WTC11 (cell line): ENCODE results near the gene BNIP2. TPM values are rescaled to one million over a fixed set of nuclear protein-coding genes. Genes with fewer than 3 reads are reported as not detected.
"Not testable (repeated sequence)": the region's sequence is repeated elsewhere in the genome, so short reads cannot be mapped to it uniquely, and the experiment has no call there.

Experiments
- ATAC-seq: fragments of 200-7000 bp; cut with Tn5 transposase; 2 replicates; pipeline ENCODE4 v1.10.0; 2021; ENCODE audit warnings: mild to moderate bottlenecking, moderate library complexity
- CTCF ChIA-PET: fragments of 300-600 bp; sonication (Branson Sonifier 250); formaldehyde crosslinking; loops from one replicate; lab custom pipeline; 2021; ENCODE audit warnings: antibody characterized with exemption; lab: Charles Lee
- POLR2A ChIA-PET: fragments of 350-600 bp; sonication (Branson Sonifier 250); formaldehyde crosslinking; loops from one replicate; lab custom pipeline; 2021; ENCODE audit warnings: antibody characterized with exemption; lab: Charles Lee
- DNase-seq: peaks from one replicate; pipeline ENCODE4 v3.0.0; 2021; ENCODE audit warnings: low spot score
- H3K27ac Mint-ChIP-seq: 2 replicates; pipeline ENCODE4 v1.8.0; 2021; ENCODE audit warnings: mixed read lengths
- H3K27me3 Mint-ChIP-seq: 2 replicates; pipeline ENCODE4 v1.8.0; 2021; ENCODE audit warnings: low read depth, mild to moderate bottlenecking, moderate library complexity, mixed read lengths
- H3K36me3 Mint-ChIP-seq: 2 replicates; pipeline ENCODE4 v1.8.0; 2021; ENCODE audit warnings: mixed read lengths
- H3K4me1 Mint-ChIP-seq: 2 replicates; pipeline ENCODE4 v1.8.0; 2022; ENCODE audit warnings: mixed read lengths
- H3K4me3 Mint-ChIP-seq: 2 replicates; pipeline ENCODE4 v1.8.0; 2021; ENCODE audit warnings: mild to moderate bottlenecking, moderate library complexity, mixed read lengths
- H3K9me3 Mint-ChIP-seq: 2 replicates; pipeline ENCODE4 v1.8.0; 2021; ENCODE audit warnings: mixed read lengths
- ATF2 ChIP-seq: sonication (generic); formaldehyde crosslinking; IDR thresholded peaks from 2 replicates; pipeline ENCODE4 v1.8.1; 2022; ENCODE audit warnings: low read depth, missing genetic modification reagents, borderline replicate concordance
- CBFB ChIP-seq: sonication (generic); formaldehyde crosslinking; IDR thresholded peaks from 2 replicates; pipeline ENCODE4 v1.8.1; 2022; ENCODE audit warnings: mild to moderate bottlenecking, low read depth, missing genetic modification reagents
- ELF4 ChIP-seq: sonication (generic); formaldehyde crosslinking; IDR thresholded peaks from 2 replicates; pipeline ENCODE4 v1.8.1; 2022; ENCODE audit warnings: low read depth, mild to moderate bottlenecking, moderate library complexity, missing genetic modification reagents
- FOXJ3 ChIP-seq: sonication (generic); formaldehyde crosslinking; IDR thresholded peaks from 2 replicates; pipeline ENCODE4 v1.9.0; 2021; ENCODE audit warnings: missing genetic modification reagents, mild to moderate bottlenecking, borderline replicate concordance
- GABPB1 ChIP-seq: sonication (generic); formaldehyde crosslinking; IDR thresholded peaks from 2 replicates; pipeline ENCODE4 v1.8.1; 2023; ENCODE audit warnings: mild to moderate bottlenecking, missing genetic modification reagents
- IRF2 ChIP-seq: sonication (generic); formaldehyde crosslinking; IDR thresholded peaks from 2 replicates; pipeline ENCODE4 v1.8.0; 2022; ENCODE audit warnings: low read depth, missing genetic modification reagents, borderline replicate concordance
- JAZF1 ChIP-seq: fragments of 250-450 bp; sonication (Bioruptor Pico); IDR thresholded peaks from 2 replicates; pipeline ENCODE4 v1.9.0; 2021; ENCODE audit warnings: moderate library complexity, mild to moderate bottlenecking, inconsistent platforms
- MXD4 ChIP-seq: fragments of 250-450 bp; sonication (Bioruptor Pico); IDR thresholded peaks from 2 replicates; pipeline ENCODE4 v1.8.0; 2021; ENCODE audit warnings: mild to moderate bottlenecking, moderate library complexity, borderline replicate concordance
- NR1H2 ChIP-seq: sonication (generic); formaldehyde crosslinking; IDR thresholded peaks from 2 replicates; pipeline ENCODE4 v1.9.0; 2021; ENCODE audit warnings: mild to moderate bottlenecking, moderate library complexity, missing genetic modification reagents
- STAT6 ChIP-seq: sonication (generic); formaldehyde crosslinking; conservative IDR thresholded peaks from 2 replicates; pipeline ENCODE4 v1.8.1; 2023; ENCODE audit warnings: mild to moderate bottlenecking, low read depth, missing genetic modification reagents, moderate library complexity
- TEAD1 ChIP-seq: sonication (generic); formaldehyde crosslinking; IDR thresholded peaks from 2 replicates; pipeline ENCODE4 v1.8.0; 2022; ENCODE audit warnings: mild to moderate bottlenecking, missing genetic modification reagents
- TP53 ChIP-seq: sonication (generic); formaldehyde crosslinking; IDR thresholded peaks from 2 replicates; pipeline ENCODE4 v1.8.1; 2023; ENCODE audit warnings: mild to moderate bottlenecking, missing genetic modification reagents
- USF2 ChIP-seq: sonication (generic); formaldehyde crosslinking; IDR thresholded peaks from 2 replicates; pipeline ENCODE4 v1.8.1; 2023; ENCODE audit warnings: mild to moderate bottlenecking, missing genetic modification reagents, moderate library complexity
- ZNF138 ChIP-seq: sonication (generic); formaldehyde crosslinking; conservative IDR thresholded peaks from 2 replicates; pipeline ENCODE4 v1.8.1; 2022; ENCODE audit warnings: mild to moderate bottlenecking, moderate library complexity, missing genetic modification reagents
- ZNF396 ChIP-seq: fragments of 250-450 bp; sonication (Bioruptor Pico); IDR thresholded peaks from 2 replicates; pipeline ENCODE4 v1.8.0; 2021; ENCODE audit warnings: mild to moderate bottlenecking, moderate library complexity, borderline replicate concordance
- total RNA-seq: library from RNA; stranded (reverse); gene quantifications from 3 replicates; pipeline ENCODE4 v1.2.3, GENCODE V29; 2021
- TF ChIP-seq, protein P1 (sequence below): sonication (generic); formaldehyde crosslinking; conservative IDR thresholded peaks from 2 replicates; pipeline ENCODE4 v1.8.1; 2022; ENCODE audit warnings: mild to moderate bottlenecking, missing genetic modification reagents

BNIP2 gene
- total RNA-seq, 1 experiment from 2014 or later, result 40.3 TPM

DNA sequence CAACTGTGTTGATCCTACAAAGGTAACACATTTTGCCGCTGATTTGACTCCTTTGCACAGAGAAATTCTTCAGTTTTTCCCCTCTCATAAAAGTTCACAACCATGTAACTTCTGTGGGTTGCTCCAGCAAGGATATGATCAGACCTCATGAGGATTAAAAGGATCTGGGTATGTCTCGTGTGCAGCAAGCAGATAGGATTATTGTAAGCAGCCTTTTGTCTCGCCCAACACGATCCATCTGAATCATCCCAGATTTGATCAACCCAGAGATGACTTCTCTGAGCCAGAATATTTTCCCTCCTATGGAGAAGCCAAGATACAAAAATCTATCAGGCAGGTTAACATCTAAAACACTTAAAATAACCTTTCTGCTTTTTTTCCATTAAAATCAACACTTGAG is 12.8 kb upstream of the BNIP2 start:
- CTCF ChIA-PET, result no interaction called here
- no peak for ATAC-seq
- H3K36me3 Mint-ChIP-seq, result no peaks in the 10 kb centered on the region
- H3K4me3 Mint-ChIP-seq, result no peak overlapping the region
- no peak overlapping the region for H3K27ac Mint-ChIP-seq
- peaks cover 3% of the 10 kb centered on the region; the same call in 1 of the 2 replicates for H3K27me3 Mint-ChIP-seq
- POLR2A ChIA-PET, result no interaction called here
- H3K9me3 Mint-ChIP-seq, result no peaks in the 10 kb centered on the region
- no peak for DNase-seq
- no peak for TF ChIP-seq TEAD1 (CRISPR knock-in tag)
- TF ChIP-seq IRF2, result no peak
- no peak for TF ChIP-seq FOXJ3 (CRISPR knock-in tag)
- no peak for TF ChIP-seq ZNF138
- TF ChIP-seq, all 79 proteins: peak for 0
- H3K4me1 Mint-ChIP-seq, result no peaks in the 10 kb centered on the region; the same call in 1 of the 2 replicates

- H3K9me3 Mint-ChIP-seq, result no peaks in the 10 kb centered on the region
- peaks cover 19% of the 10 kb centered on the region for H3K27me3 Mint-ChIP-seq
- no peak for ATAC-seq
- no peak for DNase-seq
- no peaks in the 10 kb centered on the region; the same call in 1 of the 2 replicates for H3K4me1 Mint-ChIP-seq
- ChIA-PET POLR2A (no interaction called here), CTCF (no interaction called here)
- no peak overlapping the region for H3K4me3 Mint-ChIP-seq
- TF ChIP-seq STAT6 (CRISPR knock-in tag) (no peak), MXD4 (CRISPR knock-in tag) (no peak), TP53 (no peak), ELF4 (CRISPR knock-in tag) (no peak), GABPB1 (CRISPR knock-in tag) (no peak), CBFB (no peak), USF2 (CRISPR knock-in tag) (no peak), NR1H2 (CRISPR knock-in tag) (no peak), ZNF396 (no peak), ATF2 (no peak), JAZF1 (no peak)
- TF ChIP-seq, protein P1, sequence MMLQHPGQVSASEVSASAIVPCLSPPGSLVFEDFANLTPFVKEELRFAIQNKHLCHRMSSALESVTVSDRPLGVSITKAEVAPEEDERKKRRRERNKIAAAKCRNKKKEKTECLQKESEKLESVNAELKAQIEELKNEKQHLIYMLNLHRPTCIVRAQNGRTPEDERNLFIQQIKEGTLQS (CRISPR knock-in tag), result no peak
- H3K36me3 Mint-ChIP-seq, result no peaks in the 10 kb centered on the region
- H3K27ac Mint-ChIP-seq, result no peak overlapping the region
These were observed 10.8 kb upstream of the BNIP2 start for GRCh38 chr15:59699810-59700431.

- H3K4me1 Mint-ChIP-seq, ATAC-seq, H3K36me3 Mint-ChIP-seq, H3K27ac Mint-ChIP-seq, H3K4me3 Mint-ChIP-seq, H3K9me3 Mint-ChIP-seq, DNase-seq: not testable (repeated sequence)
- ChIA-PET POLR2A (interaction anchor here (0.6 kb wide), 1 partner anchor 1306 kb away, joined by 4 read pairs; no protein-coding TSS in a partner anchor), CTCF (interaction anchor here (0.6 to 1.9 kb wide), 2 partner anchors 27 to 1385 kb away, joined by 3 to 6 read pairs; no protein-coding TSS in a partner anchor)
- peaks cover 31% of the 10 kb centered on the region for H3K27me3 Mint-ChIP-seq
These were observed 8.9 kb upstream of the BNIP2 start for GRCh38 chr15:59698065-59698464.
